A172 (cell line): ENCODE results near the gene ADGRL1. TPM values are rescaled to one million over a fixed set of nuclear protein-coding genes. Genes with fewer than 3 reads are reported as not detected.
"Not testable (repeated sequence)": the region's sequence is repeated elsewhere in the genome, so short reads cannot be mapped to it uniquely, and the experiment has no call there.

Experiments used
- DNase-seq: peaks from one replicate; pipeline ENCODE4 v3.0.0-alpha.2; 2015; ENCODE audit warnings: low spot score
- total RNA-seq: library from RNA; depleted of rRNA; stranded (reverse); fragments of >200 nt; shearing (Covaris generic); gene quantifications from 2 replicates; pipeline ENCODE4 v1.2.3, GENCODE V29; 2014

Gene ADGRL1
- total RNA-seq, 1 experiment from 2014 or later = 5.1 TPM

- no peak for DNase-seq
These were observed 12.8 kb upstream of the ADGRL1 start for GRCh38 chr19:14218620-14219330.

- not testable (repeated sequence) for DNase-seq
These were observed 11.9 kb upstream of the ADGRL1 start for GRCh38 chr19:14217886-14218285.

GRCh38 chr19:14214580-14214979 lies 8.6 kb upstream of the ADGRL1 start:
- DNase-seq = no peak

- DNase-seq = not testable (repeated sequence)
These were observed 4.2 kb upstream of the ADGRL1 start for GRCh38 chr19:14210182-14210581.

GRCh38 chr19:14209401-14209800 lies 3.4 kb upstream of the ADGRL1 start:
- DNase-seq = not testable (repeated sequence)

GRCh38 chr19:14208496-14208895 lies 2.5 kb upstream of the ADGRL1 start:
- not testable (repeated sequence) for DNase-seq

- DNase-seq = not testable (repeated sequence)
These were observed 1.8 kb upstream of the ADGRL1 start for GRCh38 chr19:14207796-14208195.

GRCh38 chr19:14206737-14207726 lies 1.1 kb upstream of the ADGRL1 start:
- DNase-seq = peak; percentile 83

GRCh38 chr19:14206308-14206707 lies 339 bp upstream of the ADGRL1 start:
- not testable (repeated sequence) for DNase-seq

GRCh38 chr19:14204676-14205451 lies 1.1 kb downstream of the ADGRL1 start:
- not testable (repeated sequence) for DNase-seq

GRCh38 chr19:14204219-14204618 lies 1.8 kb downstream of the ADGRL1 start:
- not testable (repeated sequence) for DNase-seq

GRCh38 chr19:14203788-14204187 lies 2.2 kb downstream of the ADGRL1 start:
- DNase-seq = not testable (repeated sequence)

GRCh38 chr19:14203177-14203576 lies 2.8 kb downstream of the ADGRL1 start:
- no peak for DNase-seq

- DNase-seq = not testable (repeated sequence)
These were observed 4.5 kb downstream of the ADGRL1 start for GRCh38 chr19:14201481-14201880.

GRCh38 chr19:14200147-14200841 lies 5.7 kb downstream of the ADGRL1 start:
- DNase-seq = peak; percentile 20

- no peak for DNase-seq
These were observed 7.3 kb downstream of the ADGRL1 start for GRCh38 chr19:14198384-14199376.

GRCh38 chr19:14197882-14198281 lies 8.1 kb downstream of the ADGRL1 start:
- DNase-seq = no peak

- not testable (repeated sequence) for DNase-seq
These were observed 8.7 kb downstream of the ADGRL1 start for GRCh38 chr19:14197288-14197687.

GRCh38 chr19:14196105-14196504 lies 9.9 kb downstream of the ADGRL1 start:
- peak; percentile 65 for DNase-seq

- not testable (repeated sequence) for DNase-seq
These were observed 10.8 kb downstream of the ADGRL1 start for GRCh38 chr19:14195216-14195615.
